CD4-positive, alpha-beta T cell treated with Interleukin-4 for 4 hours (primary cell): ENCODE results near the gene PTGES3.
"Not testable (repeated sequence)": the region's sequence is repeated elsewhere in the genome, so short reads cannot be mapped to it uniquely, and the experiment has no call there.

Experiments
- DNase-seq: peaks from one replicate; pipeline ENCODE4 v3.0.0-alpha.2; 2020

PTGES3 gene

GRCh38 chr12:56704522-56704921 lies 16.4 kb upstream of the PTGES3 start:
- DNase-seq = not testable (repeated sequence)

- no peak for DNase-seq
Observed at GRCh38 chr12:56699020-56699661, 11.1 kb upstream of the PTGES3 start.

- DNase-seq = no peak
Observed at GRCh38 chr12:56695327-56696101, 7.4 kb upstream of the PTGES3 start.

GRCh38 chr12:56694161-56694560 lies 6.1 kb upstream of the PTGES3 start:
- no peak for DNase-seq

GRCh38 chr12:56688846-56689109 lies 694 bp upstream of the PTGES3 start:
- DNase-seq = no peak

GRCh38 chr12:56687223-56688128 lies 608 bp downstream of the PTGES3 start:
- DNase-seq = peak; percentile 49

- DNase-seq = no peak
Observed at GRCh38 chr12:56684745-56685359, 3.2 kb downstream of the PTGES3 start.

GRCh38 chr12:56682323-56682722 lies 5.8 kb downstream of the PTGES3 start:
- DNase-seq = no peak

GRCh38 chr12:56679883-56680575 lies 8.1 kb downstream of the PTGES3 start:
- DNase-seq = no peak

- no peak for DNase-seq
Observed at GRCh38 chr12:56678852-56679251, 9.2 kb downstream of the PTGES3 start.

GRCh38 chr12:56677680-56678079 lies 10.4 kb downstream of the PTGES3 start:
- DNase-seq = no peak

GRCh38 chr12:56676851-56677580 lies 11.1 kb downstream of the PTGES3 start:
- DNase-seq = no peak

- DNase-seq = no peak
Observed at GRCh38 chr12:56671608-56672007, 16.5 kb downstream of the PTGES3 start.

- DNase-seq = no peak
Observed at GRCh38 chr12:56670836-56671235, 17.2 kb downstream of the PTGES3 start.

- DNase-seq = no peak
Observed at GRCh38 chr12:56668197-56668457, 20.0 kb downstream of the PTGES3 start.

- no peak for DNase-seq
Observed at GRCh38 chr12:56661979-56662638, 26.0 kb downstream of the PTGES3 start.

GRCh38 chr12:56661560-56661959 lies 26.5 kb downstream of the PTGES3 start:
- DNase-seq = no peak

- no peak for DNase-seq
Observed at GRCh38 chr12:56658921-56659320, 29.2 kb downstream of the PTGES3 start.

GRCh38 chr12:56657416-56658379 lies 30.4 kb downstream of the PTGES3 start:
- DNase-seq = no peak

GRCh38 chr12:56653781-56654180 lies 34.3 kb downstream of the PTGES3 start:
- DNase-seq = not testable (repeated sequence)
